Activated CD4-positive, alpha-beta T cell treated with anti-CD3 and anti-CD28 coated beads, Interleukin-2, amount 50 U/mL, for 1 hour (primary cell): ENCODE results near the gene CFAP299.
"Not testable (repeated sequence)": the region's sequence is repeated elsewhere in the genome, so short reads cannot be mapped to it uniquely, and the experiment has no call there.

Experiments used
- DNase-seq: peaks from one replicate; pipeline ENCODE4 v3.0.0-alpha.2; 2020

The CFAP299 gene

DNA sequence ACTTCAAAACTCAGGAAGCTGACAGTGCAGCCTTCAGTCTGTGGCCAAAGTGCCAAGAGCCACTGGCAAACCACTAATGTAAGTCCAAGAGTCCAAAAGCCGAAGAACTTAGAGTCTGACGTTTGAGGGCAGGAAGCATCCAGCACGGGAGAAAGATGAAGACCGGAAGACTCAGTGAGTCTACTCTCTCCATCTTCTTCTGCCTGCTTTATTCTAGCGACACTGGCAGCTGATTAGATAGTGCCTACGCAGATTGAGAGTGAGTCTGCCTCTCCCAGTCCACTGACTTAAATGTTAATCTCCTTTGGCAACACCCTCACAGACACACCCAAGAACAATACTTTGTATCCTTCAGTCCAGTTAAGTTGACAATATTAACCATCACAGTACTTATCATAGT is 414.0 kb downstream of the CFAP299 start:
- not testable (repeated sequence) for DNase-seq

- DNase-seq = no peak
Measured at GRCh38 chr4:80751200-80751599, 415.7 kb downstream of the CFAP299 start.

- DNase-seq = no peak
Measured at GRCh38 chr4:80767944-80768343, 432.4 kb downstream of the CFAP299 start.

GRCh38 chr4:80776168-80776567 is 440.6 kb downstream of the CFAP299 start:
- no peak for DNase-seq

DNA sequence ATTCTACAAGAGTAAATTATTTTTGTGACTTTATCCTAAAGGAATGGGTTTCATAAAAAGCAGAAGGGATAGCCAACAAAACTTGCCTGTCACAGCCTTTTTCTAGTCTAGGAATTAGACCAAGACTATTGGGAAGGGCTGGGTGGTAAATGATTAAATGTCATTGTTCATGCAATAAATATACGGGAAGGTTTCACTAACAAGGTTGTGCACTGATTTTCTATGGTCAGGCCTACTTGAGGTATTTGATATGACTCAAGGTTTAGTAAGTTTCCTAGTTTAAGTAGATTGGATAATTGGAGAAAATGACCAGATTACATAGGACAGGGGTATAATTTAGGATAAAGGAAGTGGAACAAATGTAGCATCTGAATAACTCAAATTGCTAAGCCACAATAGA is 445.9 kb downstream of the CFAP299 start:
- DNase-seq = no peak

GRCh38 chr4:80787306-80787705 is 451.8 kb downstream of the CFAP299 start:
- no peak for DNase-seq

- no peak for DNase-seq
Measured at GRCh38 chr4:80788798-80789197, 453.3 kb downstream of the CFAP299 start.

- no peak for DNase-seq
Measured at GRCh38 chr4:80790152-80790551, 454.6 kb downstream of the CFAP299 start.

DNA sequence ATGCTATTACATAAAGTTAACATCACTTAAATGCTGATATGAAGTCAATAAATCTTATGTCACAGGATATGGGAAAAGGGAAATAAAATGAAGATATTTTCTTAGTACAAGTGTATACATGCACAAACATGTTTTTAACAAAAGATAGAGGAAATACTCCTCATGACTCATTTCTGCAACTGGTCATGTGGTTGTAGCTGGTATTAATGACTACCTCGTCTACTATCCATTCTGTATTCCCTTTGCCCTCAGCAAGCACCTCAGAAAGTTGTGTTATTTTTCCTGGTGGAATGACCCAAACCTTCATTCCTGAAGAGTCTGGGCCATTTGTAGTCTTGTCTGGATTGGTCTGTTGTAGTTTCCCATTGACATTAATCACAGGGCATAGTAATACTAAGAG is 458.1 kb downstream of the CFAP299 start:
- not testable (repeated sequence) for DNase-seq

- no peak for DNase-seq
Measured at GRCh38 chr4:80798082-80798481, 462.6 kb downstream of the CFAP299 start.

DNA sequence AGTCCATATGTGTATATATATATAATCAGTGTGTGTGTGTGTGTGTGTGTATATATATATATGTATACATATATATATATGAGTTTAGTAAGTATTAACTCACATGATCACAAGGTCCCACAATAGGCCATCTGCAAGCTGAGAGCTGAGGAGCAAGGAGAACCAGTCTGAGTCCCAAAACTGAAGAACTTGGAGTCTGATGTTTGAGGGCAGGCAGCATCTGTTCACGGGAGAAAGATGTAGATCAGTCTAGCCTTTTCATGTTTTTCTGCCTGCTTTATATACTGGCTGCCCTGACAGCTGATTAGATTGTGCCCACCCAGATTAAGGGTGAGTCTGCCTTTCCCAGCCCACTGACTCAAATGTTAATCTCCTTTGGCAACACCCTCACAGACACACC is 465.2 kb downstream of the CFAP299 start:
- not testable (repeated sequence) for DNase-seq

- DNase-seq = no peak
Measured at GRCh38 chr4:80803337-80803736, 467.8 kb downstream of the CFAP299 start.

DNA sequence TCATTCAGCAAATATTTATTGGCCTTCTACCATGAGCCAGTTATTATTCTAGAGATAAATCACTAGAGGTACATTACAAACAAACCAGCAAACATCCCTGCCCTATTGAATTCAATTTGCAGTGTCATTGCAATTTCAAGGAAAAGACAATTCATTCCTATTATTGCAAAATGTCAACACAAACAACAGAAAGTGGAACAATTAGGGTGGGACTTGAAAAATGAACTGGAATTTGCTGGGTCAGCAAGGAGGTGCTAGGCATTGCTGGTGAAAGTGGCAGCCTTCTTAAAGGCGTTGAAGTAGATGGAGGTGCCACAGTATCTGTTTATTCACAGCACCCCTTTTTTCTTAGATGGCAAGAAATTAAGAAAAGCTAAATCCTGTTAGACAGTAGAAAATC is 470.9 kb downstream of the CFAP299 start:
- no peak for DNase-seq

DNA sequence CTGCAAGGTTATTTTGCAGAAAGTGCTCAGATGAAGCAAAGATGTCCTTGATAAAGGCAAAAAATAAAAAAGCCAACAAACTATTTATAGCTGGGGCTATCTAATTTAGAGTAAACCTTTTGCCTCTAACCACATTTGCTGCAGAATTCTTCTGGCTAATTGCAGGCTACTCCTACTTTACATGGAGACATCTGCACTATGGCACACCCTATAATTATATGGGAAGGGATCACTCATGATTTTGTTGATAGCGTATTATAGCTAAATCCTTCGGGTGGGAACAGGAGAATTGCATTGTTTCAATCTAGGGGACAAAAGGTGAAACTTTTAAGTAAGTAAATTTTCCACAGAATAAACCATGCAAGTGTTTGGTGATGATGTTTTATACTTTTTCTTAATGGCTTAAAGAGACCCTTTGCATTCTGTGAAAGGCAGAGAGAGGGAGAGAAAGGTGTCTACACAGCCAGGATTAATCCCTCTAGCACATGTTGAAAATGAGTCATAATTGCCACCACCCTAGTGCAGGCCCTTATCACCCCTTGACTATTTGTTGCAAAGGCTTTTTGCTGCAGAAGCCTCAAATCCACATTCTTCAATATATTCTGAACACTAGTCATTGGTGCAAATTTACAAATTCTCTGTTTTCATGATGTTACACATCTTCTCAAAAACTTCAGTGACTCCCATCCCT is 473.7 kb downstream of the CFAP299 start:
- DNase-seq = no peak

DNA sequence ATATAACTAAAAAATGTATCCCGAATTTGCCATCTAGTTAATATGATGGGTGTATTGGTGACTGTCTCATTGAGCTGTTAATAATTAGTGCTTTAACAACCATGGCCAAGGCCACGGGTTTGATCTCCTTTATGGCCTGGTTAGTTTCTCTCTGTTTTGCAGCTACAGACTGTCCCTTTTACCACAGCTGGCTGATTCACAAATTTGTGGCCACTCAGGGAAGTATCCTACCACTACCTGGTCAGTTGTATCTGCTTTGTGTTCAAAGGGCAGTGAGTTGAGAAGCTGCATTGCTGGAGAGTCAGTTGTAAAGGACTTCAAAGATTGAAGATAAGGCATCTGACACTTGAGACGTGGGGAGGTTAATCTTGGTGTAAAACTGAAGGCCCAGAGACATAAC is 475.9 kb downstream of the CFAP299 start:
- DNase-seq = no peak

- DNase-seq = no peak
Measured at GRCh38 chr4:80812145-80812544, 476.6 kb downstream of the CFAP299 start.

DNA sequence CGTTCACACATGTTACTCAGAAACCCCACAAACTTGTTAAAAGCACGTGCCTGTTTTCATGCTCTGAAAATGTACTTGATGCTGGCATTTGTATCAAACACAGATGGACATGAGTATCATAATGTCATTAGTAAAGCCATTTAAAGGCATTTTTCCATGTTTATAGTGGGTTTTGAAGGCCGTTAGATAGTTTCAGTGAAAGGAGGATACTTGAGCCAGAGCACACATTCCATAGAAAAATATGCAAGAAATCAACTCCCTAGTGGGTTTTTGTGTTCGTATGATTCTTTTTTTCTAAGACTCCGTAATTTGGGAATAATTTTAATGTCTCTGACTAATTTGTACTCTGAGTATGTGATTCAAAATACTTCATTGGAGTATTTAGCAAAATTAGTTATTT is 478.7 kb downstream of the CFAP299 start:
- no peak for DNase-seq

GRCh38 chr4:80831383-80832361 is 496.1 kb downstream of the CFAP299 start:
- DNase-seq = no peak

DNA sequence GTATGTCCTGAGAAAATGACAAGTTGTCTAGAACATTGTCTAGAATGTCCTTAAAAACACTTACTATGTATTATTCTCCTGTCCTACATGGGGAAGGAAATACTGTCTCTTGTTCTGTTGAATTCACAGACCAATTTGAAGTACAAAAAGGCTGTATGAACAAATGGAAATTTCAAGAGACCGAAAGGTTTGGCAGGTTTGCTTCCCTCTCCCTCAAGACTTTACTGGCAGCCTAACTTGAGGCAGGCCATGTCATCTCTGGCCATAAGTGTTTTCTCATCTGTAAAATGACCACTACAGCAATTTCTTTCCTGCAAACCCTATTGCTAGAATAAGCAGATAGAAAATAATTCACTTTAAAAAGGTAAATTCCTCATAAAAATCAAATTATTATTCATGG is 503.8 kb downstream of the CFAP299 start:
- no peak for DNase-seq

DNA sequence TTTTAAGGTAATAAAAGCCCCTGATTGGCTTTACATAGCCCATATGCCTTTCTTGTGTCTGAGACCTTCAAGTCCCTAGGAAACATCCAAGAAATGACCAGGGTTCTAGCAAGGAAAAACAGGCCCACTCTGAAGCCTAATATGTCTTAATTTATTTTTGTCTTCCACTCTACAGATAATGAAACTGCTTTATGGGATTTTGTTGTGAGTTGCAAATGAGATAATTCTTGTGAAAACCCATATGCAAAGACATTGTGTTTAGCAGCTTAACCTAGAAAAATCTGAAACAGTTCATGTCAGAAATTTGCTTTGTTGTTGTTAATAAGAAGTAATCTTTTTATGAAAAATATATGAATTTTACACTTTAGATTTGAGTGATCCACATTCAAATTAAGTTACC is 504.3 kb downstream of the CFAP299 start:
- no peak for DNase-seq

GRCh38 chr4:80840396-80840795 is 504.9 kb downstream of the CFAP299 start:
- DNase-seq = no peak

DNA sequence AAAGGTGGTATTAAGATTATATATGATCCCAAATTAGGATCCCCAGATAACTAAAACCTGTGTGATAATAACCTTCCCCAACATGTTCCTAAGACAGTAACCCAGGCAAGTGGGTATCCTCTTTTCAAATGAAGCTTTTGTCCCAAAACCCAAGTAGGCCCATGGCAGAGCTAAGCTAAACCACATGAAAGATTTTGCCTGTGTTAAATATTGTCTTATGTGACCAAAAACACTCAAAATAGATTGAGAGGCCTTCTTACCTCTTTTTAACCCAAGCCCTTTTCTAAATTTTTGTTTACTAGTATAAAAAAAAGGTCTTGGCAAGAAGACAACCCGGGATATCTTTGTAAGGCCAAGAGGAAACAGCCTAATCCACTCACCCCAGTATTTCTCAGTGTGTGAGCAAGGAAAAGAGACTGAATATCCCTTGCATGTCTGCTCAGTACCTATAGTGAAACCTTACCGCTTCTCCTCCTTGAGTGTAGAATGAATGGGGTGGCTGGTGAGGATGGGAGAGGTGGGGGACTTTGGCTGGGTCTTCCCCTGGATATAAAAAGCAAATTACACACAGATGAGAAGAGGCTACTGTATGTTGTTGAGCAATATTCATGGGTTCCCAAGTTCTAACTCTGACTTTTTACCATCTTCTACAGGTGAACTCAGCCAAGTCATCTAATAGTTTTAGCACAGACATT is 506.2 kb downstream of the CFAP299 start:
- DNase-seq = no peak

- DNase-seq = no peak
Measured at GRCh38 chr4:80846210-80846609, 510.7 kb downstream of the CFAP299 start.

GRCh38 chr4:80852061-80852460 is 516.5 kb downstream of the CFAP299 start:
- DNase-seq = no peak
